ENCODE measurements around the gene GALE.

DNA sequence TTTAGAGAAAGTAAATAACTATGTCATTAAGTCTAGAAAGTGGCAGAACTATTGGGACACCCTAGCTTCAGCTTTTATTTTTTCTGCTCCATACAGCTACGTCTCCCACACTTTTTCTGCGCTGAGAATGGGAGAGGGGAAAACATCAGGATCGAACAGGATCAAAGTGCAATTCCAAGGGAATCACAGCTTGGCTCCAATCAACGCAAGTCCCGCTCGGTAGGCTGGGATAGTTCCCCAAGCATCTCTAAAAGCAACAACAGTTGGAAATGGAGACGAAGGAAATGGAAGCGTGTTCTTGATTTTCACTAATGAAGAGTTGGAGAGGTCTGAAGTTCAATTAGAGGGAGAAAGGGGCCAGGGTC lies 24.1 kb upstream of the GALE start:
- TF ChIP-seq, protein P1, sequence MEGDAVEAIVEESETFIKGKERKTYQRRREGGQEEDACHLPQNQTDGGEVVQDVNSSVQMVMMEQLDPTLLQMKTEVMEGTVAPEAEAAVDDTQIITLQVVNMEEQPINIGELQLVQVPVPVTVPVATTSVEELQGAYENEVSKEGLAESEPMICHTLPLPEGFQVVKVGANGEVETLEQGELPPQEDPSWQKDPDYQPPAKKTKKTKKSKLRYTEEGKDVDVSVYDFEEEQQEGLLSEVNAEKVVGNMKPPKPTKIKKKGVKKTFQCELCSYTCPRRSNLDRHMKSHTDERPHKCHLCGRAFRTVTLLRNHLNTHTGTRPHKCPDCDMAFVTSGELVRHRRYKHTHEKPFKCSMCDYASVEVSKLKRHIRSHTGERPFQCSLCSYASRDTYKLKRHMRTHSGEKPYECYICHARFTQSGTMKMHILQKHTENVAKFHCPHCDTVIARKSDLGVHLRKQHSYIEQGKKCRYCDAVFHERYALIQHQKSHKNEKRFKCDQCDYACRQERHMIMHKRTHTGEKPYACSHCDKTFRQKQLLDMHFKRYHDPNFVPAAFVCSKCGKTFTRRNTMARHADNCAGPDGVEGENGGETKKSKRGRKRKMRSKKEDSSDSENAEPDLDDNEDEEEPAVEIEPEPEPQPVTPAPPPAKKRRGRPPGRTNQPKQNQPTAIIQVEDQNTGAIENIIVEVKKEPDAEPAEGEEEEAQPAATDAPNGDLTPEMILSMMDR (IDR thresholded peaks at IDR 0.05; ENCODE audit: low read depth, low read length): no peak
- no peak for TF ChIP-seq EZH2phosphoT487 (IDR thresholded peaks at IDR 0.05; ENCODE audit: low read depth)

Data from OCI-LY3 (cell line).